Astrocyte of the cerebellum (primary cell): ENCODE data around the gene OCSTAMP.

Experiments
- DNase-seq: peaks from one replicate; pipeline ENCODE4 v3.0.0-alpha.2; 2011; ENCODE audit warnings: low read depth
- H3K4me3 ChIP-seq: 2 replicates; pipeline ENCODE4 v1.5.1; 2011; ENCODE audit warnings: mild to moderate bottlenecking, low read depth, low read length, moderate library complexity
- in situ Hi-C: cut with HindIII; loops from 2 replicates; pipeline ENCODE4 v1.10.0; 2017; ENCODE audit warnings: low sequenced_read_pairs
- TF ChIP-seq, protein P1 (sequence below): IDR thresholded peaks from 2 replicates; pipeline ENCODE4 v1.5.1; 2012; ENCODE audit warnings: low read length, low read depth, moderate library complexity, mild to moderate bottlenecking; ENCODE audit errors: missing control alignments

Gene OCSTAMP

DNA sequence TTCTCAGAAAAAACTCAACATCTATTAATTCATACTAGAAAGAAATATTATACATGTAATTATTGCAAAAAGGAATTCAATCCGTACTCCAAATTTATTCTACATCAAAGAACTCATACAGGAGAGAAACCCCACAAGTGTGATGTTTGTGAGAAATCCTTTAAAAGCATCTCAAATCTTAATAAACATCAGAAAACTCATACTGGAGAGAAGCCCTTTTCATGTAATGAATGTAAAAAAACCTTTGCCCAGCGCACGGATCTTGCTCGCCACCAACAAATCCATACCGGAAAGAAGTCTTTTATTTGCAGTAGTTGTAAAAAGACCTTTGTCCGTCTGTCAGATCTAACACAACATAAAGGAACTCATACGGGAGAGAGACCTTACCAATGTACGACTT is 59.1 kb downstream of the OCSTAMP start:
- TF ChIP-seq, protein P1, sequence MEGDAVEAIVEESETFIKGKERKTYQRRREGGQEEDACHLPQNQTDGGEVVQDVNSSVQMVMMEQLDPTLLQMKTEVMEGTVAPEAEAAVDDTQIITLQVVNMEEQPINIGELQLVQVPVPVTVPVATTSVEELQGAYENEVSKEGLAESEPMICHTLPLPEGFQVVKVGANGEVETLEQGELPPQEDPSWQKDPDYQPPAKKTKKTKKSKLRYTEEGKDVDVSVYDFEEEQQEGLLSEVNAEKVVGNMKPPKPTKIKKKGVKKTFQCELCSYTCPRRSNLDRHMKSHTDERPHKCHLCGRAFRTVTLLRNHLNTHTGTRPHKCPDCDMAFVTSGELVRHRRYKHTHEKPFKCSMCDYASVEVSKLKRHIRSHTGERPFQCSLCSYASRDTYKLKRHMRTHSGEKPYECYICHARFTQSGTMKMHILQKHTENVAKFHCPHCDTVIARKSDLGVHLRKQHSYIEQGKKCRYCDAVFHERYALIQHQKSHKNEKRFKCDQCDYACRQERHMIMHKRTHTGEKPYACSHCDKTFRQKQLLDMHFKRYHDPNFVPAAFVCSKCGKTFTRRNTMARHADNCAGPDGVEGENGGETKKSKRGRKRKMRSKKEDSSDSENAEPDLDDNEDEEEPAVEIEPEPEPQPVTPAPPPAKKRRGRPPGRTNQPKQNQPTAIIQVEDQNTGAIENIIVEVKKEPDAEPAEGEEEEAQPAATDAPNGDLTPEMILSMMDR, result no peak
- H3K4me3 ChIP-seq, result no peak overlapping the region
- DNase-seq, result no peak
- in situ Hi-C loops, result no loop called here
